Psoas muscle (tissue), 8 donors: ENCODE data around the gene REC114. TPM values are rescaled to one million over a fixed set of nuclear protein-coding genes. Genes with fewer than 3 reads are reported as not detected.

Experiments
- ATAC-seq, 4 donors: fragments of 200-7000 bp; cut with Tn5 transposase; one replicate each; pipeline ENCODE4 v1.9.1; 2020; ENCODE audit warnings: moderate library complexity in 3 of 4, mild to moderate bottlenecking in 2 of 4
- DNase-seq, 2 donors: peaks; one replicate each; pipeline ENCODE4 v3.0.0-alpha.2; 2020
- H3K27ac ChIP-seq: fragments of 200-600 bp; one replicate; pipeline ENCODE4 v1.8.0; 2022
- H3K27me3 ChIP-seq, 3 donors: fragments of 200-600 bp in 1 of 3; one replicate each; pipeline versions ENCODE4 v1.6.1 to v1.8.0; 2013 to 2022; ENCODE audit warnings: low read length in 2 of 3, mild to moderate bottlenecking in 2 of 3, moderate library complexity in 1 of 3; ENCODE audit not compliant: insufficient read depth in 3 of 3
- H3K36me3 ChIP-seq, 2 donors: fragments of 200-600 bp in 1 of 2; one replicate each; pipeline versions ENCODE4 v1.6.1 to v1.8.0; 2013 to 2022; ENCODE audit warnings: low read depth in 1 of 2, mild to moderate bottlenecking in 1 of 2, moderate library complexity in 1 of 2; ENCODE audit not compliant: insufficient read depth in 1 of 2
- H3K4me1 ChIP-seq: fragments of 200-600 bp; one replicate; pipeline ENCODE4 v1.8.0; 2022
- H3K4me3 ChIP-seq: fragments of 200-600 bp; one replicate; pipeline ENCODE4 v1.8.0; 2022; ENCODE audit warnings: mild to moderate bottlenecking
- H3K9me3 ChIP-seq: fragments of 200-600 bp; one replicate; pipeline ENCODE4 v1.8.0; 2022
- WGBS, 3 donors: extraction: QIAGEN DNeasy Blood & Tissue Kit; methylation state at CpG; one replicate each; pipeline versions ENCODE4 v1.1.6 to v1.1.7; 2013; 5-methylcytosine and 5-hydroxymethylcytosine counted together
- intact Hi-C, 2 donors: fragments of 100-400 bp; cut with DNase I; formaldehyde crosslinking; loops; one replicate each; pipeline versions ENCODE4 v1.11.0 to v1.14.2; 2022
- polyA plus RNA-seq, 3 donors: library from polyadenylated mRNA; stranded (reverse); fragments of 200-250 nt; gene quantifications; one replicate each; pipeline ENCODE4 v1.2.3, GENCODE V29; 2013
- total RNA-seq, 4 donors: library from RNA; stranded (reverse); fragmentation: NEBNext Ultra II Directional in 2 of 4; extraction: Animal tissue kit (Norgen Biotek cat#: 25700) in 2 of 4; gene quantifications; one replicate each; pipeline versions ENCODE4 v1.2.1 to v1.2.4, GENCODE V29; 2021 to 2023
- TF ChIP-seq, protein P1 (sequence below): fragments of 200-600 bp; IDR thresholded peaks from one replicate; pipeline ENCODE4 v1.8.0; 2022; ENCODE audit warnings: antibody characterized with exemption
- donor health status: healthy with polysubstance abuse.
- donor health status: DM: no; HTN: no; CAD: no; lungs with moderate emphysema.
- donor health status: Bipolar disorder and iron deficiency.
- donor health status: healthy.
- donor health status: DM: yes; HTN: yes; CAD: no.
- donor health status: DM: no; HTN: no; CAD: no.
- donor health status: DM: no; HTN: no; CAD: no.
- donor health status: DM: yes; HTN: yes; CAD: no.

REC114 gene
- total and polyA plus RNA-seq, 7 donors: not detected

DNA sequence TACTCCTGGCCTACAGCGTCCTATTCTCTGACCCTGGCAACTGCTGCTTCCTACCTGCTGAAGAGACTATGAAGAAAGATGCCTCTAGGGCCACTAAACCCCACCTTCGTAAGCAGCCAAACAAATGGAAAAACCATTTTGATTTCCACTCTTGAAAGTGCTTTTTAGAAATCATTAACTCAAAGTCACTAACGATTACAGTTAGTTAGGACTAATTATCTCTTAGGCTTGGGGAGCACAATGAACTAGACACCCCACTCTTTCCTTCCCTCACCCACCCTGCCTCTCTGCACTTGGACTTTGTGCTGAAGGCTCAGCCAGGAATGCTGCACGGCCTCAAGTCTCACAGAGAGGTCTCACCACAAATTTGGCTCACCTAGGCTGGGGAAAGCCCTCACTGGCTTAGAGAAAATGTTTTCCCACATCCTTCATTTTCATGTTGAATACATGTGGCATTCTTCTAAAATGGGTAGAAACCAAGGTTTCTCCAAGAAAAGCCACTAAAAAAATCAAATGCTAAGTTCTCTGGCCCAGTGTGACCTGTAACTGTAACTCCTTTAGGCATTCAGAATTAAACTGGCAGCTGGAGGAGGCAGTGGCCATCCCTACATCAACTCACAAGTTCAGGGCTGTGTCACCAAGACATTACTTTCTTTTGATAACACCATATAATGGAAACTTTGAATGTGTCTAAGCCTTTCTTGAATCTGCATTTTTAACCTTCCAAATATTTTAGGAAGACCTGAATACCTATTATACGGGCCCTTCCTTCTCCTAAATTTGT is 143.1 kb downstream of the REC114 start:
- TF ChIP-seq, protein P1, sequence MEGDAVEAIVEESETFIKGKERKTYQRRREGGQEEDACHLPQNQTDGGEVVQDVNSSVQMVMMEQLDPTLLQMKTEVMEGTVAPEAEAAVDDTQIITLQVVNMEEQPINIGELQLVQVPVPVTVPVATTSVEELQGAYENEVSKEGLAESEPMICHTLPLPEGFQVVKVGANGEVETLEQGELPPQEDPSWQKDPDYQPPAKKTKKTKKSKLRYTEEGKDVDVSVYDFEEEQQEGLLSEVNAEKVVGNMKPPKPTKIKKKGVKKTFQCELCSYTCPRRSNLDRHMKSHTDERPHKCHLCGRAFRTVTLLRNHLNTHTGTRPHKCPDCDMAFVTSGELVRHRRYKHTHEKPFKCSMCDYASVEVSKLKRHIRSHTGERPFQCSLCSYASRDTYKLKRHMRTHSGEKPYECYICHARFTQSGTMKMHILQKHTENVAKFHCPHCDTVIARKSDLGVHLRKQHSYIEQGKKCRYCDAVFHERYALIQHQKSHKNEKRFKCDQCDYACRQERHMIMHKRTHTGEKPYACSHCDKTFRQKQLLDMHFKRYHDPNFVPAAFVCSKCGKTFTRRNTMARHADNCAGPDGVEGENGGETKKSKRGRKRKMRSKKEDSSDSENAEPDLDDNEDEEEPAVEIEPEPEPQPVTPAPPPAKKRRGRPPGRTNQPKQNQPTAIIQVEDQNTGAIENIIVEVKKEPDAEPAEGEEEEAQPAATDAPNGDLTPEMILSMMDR: no peak
- H3K27ac ChIP-seq: no peak overlapping the region
- H3K36me3 ChIP-seq: peaks cover 14 to 96% of the 10 kb centered on the region in 2 donors
- intact Hi-C loops: no loop called here
- no peak overlapping the region for H3K4me3 ChIP-seq
- no peaks in the 10 kb centered on the region for H3K27me3 ChIP-seq
- ATAC-seq: no peak
- WGBS, 3 donors: 82 to 86% (median 83%) methylated on average over 5 of the region's 5 CpGs
- no peaks in the 10 kb centered on the region for H3K9me3 ChIP-seq
- H3K4me1 ChIP-seq: no peaks in the 10 kb centered on the region
- no peak for DNase-seq

DNA sequence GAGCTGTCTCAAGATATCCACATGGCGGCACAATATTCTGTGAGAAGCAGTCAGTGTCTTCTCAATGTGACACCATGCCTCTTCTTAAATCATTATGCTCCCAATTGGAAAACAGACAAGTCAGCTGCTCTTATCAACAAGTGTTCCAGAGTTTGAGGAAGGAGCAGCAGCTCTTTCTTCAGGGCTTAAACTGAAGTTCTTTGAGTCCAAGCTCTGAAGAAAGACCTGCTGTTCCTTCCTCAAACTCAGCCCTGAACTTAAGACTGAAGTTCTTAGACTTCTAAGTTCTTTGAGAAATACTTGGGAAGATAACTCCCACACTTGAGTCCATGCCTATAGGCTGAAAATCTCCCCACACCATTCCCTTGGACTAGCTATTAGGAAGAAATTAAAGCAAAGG is 146.8 kb downstream of the REC114 start:
- Histone ChIP-seq H3K4me3 (no peak overlapping the region), H3K4me1 (peaks cover 8% of the 10 kb centered on the region), H3K9me3 (no peaks in the 10 kb centered on the region), H3K36me3 (peaks cover 8 to 67% of the 10 kb centered on the region in 2 donors), H3K27me3 (no peaks in the 10 kb centered on the region), H3K27ac (no peak overlapping the region)
- WGBS, 3 donors: 96 to 100% (median 97%) methylated on average over 1 of the region's 1 CpG
- DNase-seq (no peak), ATAC-seq (no peak)
- TF ChIP-seq, protein P1: no peak
- intact Hi-C loops: no loop called here

DNA sequence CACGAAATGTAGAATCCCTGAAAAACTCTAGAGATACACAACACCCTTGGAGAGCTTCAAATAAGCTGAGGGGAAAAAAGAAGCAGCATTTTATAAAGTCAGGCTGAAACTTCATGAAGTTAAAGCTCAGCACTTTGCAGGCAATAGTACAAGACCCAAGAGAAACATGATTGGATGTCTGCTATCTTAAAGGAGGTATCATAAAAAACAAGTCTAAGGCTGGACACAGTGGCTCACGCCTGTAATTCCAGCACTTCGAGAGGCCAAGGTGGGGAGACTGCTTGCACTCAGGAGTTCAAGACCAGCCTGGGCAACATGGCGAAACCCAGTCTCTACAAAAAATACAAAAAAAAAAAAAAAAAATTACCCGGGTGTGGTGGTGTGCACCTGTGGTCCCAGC is 147.3 kb downstream of the REC114 start:
- Histone ChIP-seq H3K27me3 (no peaks in the 10 kb centered on the region), H3K27ac (no peak overlapping the region), H3K4me1 (peaks cover 11% of the 10 kb centered on the region), H3K36me3 (peaks cover 8 to 62% of the 10 kb centered on the region in 2 donors), H3K4me3 (no peak overlapping the region), H3K9me3 (no peaks in the 10 kb centered on the region)
- DNase-seq (no peak), ATAC-seq (no peak)
- intact Hi-C loops: no loop called here
- TF ChIP-seq, protein P1: no peak
- WGBS, 3 donors: 96% methylated on average over 5 of the region's 5 CpGs

DNA sequence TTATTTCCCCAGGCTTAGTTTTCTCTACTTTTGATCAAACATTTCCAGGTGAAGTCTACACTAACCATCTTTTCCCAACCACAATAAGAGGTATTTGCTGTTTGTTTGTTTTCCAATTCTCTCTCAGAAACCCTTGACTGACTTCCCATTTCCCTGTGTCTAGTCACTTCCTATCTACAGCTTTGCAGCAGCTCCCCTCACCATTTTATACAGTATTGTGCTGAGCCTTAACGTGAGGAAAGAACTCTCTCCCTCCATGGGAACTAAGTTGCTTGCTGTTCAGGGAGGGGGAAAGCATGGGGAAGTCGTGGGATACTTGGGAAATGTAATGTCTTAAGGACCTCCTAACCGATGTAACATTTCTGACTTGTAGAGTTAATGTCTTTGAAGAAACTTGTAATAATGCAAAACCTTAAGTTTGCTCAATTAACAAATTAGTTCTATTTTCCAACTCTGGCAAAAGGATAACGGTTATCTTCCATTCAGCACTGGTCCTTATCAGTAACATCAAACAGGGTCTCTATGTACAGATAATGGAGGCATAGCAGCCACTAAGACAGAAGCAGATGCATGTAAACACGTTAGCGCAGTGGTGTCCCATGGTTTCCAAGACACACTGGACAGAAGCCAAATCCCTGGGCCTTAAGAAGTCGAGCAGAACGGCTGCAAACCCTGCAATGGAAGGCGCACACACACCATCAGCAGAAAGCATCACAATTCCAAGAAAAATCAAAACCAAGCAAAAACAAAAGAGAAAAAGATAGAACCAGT is 150.5 kb downstream of the REC114 start:
- Histone ChIP-seq H3K27me3 (no peaks in the 10 kb centered on the region), H3K4me1 (peaks cover 38% of the 10 kb centered on the region), H3K27ac (no peak overlapping the region), H3K9me3 (no peaks in the 10 kb centered on the region), H3K4me3 (no peak overlapping the region), H3K36me3 (peaks cover 0 to 30% of the 10 kb centered on the region in 2 donors)
- ATAC-seq (no peak), DNase-seq (no peak)
- TF ChIP-seq, protein P1: no peak
- 53 to 56% (median 53%) methylated on average over 9 of the region's 9 CpGs for WGBS, 3 donors
- intact Hi-C loops: no loop called here
